GM10847 (cell line): ENCODE measurements around the gene ARFIP1.

Experiments used
- POLR2A ChIP-seq: IDR thresholded peaks from 2 replicates; pipeline ENCODE4 v1.6.1; 2011; ENCODE audit not compliant: insufficient read length; ENCODE audit errors: extremely low read depth

ARFIP1 gene

DNA sequence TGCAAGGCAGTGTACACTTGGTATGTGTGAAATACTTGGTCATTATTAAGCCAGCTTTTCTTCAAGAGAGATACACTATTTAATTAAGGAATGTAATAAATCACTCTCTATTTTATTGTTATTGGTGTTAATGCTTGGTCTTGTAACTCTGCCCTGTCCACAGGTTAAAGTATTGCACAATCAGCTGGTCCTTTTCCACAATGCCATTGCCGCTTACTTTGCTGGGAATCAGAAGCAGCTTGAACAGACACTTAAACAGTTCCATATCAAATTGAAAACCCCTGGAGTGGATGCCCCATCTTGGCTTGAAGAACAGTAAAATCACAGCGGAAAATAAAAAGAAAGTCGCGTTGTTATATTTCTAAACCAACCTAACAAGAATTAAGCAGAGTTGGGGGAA lies 130.1 kb downstream of the ARFIP1 start:
- no peak for TF ChIP-seq POLR2A

DNA sequence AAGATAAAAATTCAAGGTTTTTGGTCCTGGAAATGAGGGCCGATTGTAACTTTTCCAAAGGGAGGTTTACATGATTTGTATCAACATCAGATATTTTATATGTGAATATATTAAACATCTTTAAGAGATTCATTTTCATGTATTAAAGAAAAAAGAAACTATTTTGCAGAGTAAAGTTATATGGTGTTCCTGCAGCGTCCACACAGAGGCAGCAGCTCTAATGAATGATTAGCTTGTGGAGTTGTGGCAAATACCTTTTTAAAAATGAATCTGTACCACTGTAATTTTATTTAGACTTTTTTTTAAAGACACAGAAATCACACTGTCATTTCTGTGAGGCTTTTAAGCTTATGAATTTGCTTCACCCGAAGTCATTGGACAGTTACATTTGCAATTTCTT lies 130.8 kb downstream of the ARFIP1 start:
- TF ChIP-seq POLR2A = no peak

DNA sequence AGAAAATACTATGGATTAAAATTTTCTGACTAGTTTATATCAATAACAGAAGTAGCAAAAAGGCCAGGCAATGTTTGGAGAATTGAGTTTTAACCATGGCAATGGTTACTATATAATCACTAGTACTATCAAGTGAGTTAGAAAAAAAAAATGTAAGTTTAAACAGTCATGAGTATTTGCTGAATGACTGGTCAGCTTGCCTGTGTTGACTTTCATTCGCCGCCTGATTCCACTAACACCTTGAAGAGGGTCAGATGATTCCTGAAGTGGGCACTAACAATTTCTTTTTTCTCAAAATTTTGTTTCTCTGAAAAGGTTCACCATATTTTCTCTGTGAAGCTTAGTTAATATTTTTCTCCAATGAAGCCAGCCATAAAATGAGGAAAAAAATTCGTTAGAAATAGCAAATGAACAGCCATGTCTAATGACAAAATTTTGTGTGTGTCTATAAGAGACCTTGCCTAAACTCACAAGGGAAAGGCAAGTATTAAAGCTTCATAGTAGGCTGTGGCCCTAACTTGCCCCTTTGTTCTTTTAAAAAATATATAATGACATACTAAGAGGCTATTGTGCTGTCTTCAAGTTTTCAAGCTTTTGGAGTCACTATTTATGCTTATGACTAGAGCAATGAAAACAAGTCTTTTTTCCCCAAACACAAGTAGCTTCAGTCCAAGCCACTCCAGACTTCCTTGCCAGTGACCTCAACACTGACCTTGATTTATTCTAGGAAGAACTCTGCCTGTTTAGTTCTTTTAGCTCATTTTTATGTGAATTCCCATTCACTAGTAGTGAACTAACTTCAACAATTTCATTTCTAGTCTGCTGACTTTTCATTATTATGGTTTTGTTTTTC lies 138.0 kb downstream of the ARFIP1 start:
- no peak for TF ChIP-seq POLR2A

DNA sequence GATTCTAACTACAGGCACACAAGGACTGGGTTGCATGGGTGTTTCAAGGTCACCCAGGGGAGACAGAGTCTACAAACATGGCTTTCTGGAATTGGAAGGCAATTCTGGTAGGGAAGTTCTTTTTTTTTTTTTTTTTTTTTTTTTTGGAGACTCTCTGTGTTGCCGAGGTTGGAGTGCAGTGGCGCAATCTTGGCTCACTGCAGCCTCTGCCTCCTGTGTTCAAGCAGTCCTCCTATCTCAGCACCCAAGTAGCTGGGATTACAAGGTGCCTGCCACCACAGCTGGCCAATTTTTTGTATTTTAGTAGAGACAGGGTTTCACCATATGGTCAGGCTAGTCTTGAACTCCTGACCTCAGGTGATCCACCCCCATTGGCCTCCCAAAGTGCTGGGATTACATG lies 140.1 kb downstream of the ARFIP1 start:
- TF ChIP-seq POLR2A = no peak

DNA sequence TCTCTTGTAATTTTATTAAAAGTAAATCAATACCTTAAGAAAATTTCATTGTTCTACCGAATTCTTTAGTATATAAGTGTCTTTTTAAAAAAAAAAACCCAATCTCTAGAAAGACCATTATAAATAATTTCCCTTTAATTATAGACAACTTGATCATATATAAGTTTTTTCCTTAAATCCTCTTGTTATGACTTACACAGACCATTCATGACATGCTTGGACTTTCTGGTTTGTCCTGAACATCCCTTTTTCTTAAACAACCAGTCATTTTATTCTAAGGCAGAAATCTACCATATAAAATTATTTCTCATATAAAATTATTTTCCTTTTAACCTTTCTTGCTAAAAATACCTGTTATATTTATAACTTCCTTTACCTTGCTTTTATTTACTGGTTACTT lies 141.0 kb downstream of the ARFIP1 start:
- no peak for TF ChIP-seq POLR2A

DNA sequence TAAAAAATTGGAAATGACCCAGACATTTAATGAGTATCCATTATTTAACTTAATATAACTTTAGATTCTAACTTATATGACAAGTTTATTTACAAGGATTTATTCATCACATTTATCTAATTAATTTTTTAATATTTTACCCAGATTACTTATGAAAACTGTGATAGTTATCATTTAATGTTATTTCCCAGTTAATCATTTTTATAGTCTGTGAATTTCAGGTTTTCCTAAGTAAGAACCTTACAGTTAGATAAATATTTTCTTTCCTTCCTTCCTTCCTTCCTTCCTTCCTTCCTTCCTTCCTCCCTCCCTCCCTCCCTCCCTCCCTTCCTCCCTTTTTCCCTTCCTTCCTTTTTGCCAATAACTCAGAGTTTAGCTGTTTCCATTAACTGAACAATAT lies 141.5 kb downstream of the ARFIP1 start:
- TF ChIP-seq POLR2A = no peak

DNA sequence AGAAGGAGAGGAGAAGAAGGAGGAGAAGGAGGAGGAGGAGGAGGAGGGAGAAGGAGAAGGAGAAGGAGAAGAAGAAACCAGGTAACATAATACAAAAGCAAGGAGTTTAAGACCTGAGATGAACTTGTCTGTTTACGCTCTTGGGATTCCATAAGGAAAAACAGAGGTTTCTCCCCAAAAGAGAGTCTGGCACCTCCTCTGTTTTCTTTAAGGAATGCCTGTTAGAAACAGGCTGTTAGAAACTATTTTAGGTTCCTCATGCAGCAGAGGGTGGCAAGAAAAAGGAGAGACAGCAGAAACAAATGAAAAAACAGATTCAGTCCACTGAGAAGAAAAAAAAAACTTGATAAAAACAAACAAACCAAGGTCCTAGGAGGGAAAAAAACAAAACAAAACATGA lies 146.1 kb downstream of the ARFIP1 start:
- no peak for TF ChIP-seq POLR2A

DNA sequence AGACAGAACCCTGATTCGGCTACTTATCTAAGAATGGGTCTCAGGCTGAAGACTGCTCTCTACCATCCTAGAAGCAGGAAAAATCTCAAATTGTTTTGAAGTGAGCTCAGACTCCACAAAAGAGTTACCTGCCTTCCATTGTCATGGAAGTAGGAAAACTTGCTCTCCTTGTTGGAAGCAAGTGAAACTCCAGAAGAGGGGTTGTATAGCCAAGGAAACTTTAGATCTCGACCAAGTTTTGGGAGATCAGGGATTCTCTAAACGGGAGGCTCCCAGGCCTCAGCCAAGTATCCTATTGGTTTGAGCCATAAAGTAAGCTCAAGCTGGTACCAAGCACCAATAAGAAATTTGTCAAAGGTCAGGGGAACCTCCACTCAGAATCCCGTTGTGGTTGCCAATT lies 147.2 kb downstream of the ARFIP1 start:
- TF ChIP-seq POLR2A = no peak

DNA sequence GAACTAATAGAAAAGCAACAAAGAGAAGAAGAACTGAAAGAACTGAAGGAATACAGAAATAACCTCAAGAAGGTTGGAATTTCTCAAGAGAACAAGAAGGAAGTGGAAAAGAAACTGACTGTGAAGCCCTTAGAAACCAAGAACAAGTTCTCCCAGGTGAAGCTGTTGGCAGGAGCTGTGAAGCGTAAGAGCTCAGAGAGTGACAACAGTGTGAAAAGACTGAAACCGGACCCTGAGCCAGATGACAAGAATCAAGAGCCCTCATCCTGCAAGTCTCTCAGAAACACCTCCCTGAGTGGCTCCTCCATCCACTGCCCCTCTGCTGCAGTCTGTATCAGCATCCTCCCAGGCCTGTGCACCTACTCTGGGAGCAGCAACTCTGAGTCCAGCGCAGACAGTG lies 148.0 kb downstream of the ARFIP1 start:
- no peak for TF ChIP-seq POLR2A

DNA sequence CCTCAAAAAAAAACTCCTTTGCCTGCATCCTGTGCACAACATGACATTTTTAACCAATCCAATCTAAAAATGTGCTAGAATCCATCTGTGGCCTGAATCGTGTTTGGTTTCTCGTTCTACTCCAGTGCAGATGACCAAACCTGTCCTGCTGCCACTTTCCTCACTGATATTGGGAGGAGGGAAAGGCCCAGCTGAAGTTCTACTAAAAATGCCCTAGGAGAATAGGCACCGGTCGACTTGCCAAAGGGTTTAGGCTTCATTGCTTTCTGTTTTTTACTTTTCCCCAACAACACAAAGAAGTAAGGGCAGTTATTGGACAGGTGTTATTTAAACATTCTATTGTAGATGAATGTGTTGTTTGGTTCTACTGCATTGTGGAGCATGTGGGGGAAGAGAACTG lies 148.5 kb downstream of the ARFIP1 start:
- no peak for TF ChIP-seq POLR2A

DNA sequence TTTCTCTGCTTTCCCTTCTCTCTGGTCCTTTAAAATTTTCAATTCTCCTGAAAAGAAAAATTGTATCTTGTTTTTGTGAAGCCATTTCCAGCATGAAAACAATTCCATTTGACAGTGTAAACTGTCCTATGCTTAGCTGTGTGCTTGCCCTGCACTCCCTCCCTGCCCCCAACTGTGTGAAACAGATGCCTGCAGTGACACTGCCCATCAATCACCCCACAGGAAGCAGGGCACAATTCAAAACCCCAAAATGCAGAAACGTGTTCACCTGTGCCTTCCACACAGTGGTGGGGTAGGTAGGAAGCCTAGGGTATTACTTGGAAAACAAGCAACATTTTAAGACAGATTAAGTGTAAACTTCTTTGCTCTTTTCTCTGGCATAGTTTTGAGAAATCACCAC lies 150.1 kb downstream of the ARFIP1 start:
- no peak for TF ChIP-seq POLR2A

DNA sequence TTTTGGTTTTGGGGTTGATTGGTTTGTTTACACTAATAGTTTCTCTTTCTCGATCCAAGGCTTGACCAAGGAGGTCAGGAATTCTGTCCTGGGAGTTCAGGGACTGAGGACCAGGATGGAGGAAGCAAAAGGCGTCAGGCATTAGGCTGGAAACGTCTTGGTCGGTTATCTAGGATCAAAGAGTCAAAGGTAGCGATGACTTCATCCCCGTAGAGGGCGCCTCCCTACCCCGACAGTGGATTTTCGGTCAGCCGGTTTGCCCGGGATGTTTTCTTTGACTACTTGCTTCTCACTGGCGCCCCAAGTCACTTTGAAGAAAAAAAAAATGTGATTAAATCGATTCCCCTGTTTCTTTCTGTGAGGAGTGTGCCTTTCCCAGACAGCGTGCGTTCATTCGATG lies 155.4 kb downstream of the ARFIP1 start:
- TF ChIP-seq POLR2A = no peak

DNA sequence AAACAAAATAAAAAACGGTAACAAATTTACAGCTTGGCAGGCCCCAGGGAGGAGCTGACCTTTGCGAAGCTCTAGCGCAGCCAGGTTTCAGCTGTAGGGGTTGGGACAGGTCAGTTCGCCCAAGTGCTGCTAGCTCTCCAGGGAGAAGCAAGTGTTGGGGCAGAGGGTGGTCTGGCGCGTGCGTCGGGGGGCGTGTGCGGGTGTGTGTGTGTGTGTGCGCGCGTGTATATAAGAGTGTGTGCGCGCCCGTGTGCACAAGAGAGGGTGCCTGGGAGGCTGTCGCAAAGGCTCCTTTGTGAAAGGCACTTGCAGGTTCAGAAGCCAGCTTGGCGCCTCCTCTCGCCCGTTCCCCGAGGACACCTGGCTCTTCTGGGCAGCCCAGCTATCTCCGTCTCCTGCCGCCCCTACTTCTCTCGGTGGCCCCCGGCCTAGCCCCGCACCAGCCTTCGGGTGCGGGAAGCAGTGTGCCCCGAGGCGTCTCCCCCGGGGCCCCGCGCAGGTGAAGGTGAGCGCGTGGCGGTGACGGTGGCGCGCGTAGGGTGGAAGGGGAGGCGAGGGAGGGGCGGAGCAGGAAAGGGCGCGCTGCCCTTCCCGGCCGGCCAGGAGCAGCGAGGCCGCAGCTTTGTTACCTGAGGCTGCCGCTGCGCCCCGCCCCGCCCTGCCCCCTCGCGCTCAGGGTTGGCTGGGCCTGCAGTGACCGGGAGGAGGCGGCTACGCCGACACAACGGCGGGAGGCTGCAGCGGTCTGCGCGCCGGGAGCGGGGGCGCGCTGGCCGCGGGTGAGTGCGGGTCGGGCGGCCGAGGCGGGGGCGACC lies 156.1 kb downstream of the ARFIP1 start, which contains the start of gene FHDC1:
TSS of gene FHDC1 (plus strand) at position 693 of the 815 bp plus-strand sequence. CDS start 6,735 bp downstream, outside the sequence.
- no peak for TF ChIP-seq POLR2A

DNA sequence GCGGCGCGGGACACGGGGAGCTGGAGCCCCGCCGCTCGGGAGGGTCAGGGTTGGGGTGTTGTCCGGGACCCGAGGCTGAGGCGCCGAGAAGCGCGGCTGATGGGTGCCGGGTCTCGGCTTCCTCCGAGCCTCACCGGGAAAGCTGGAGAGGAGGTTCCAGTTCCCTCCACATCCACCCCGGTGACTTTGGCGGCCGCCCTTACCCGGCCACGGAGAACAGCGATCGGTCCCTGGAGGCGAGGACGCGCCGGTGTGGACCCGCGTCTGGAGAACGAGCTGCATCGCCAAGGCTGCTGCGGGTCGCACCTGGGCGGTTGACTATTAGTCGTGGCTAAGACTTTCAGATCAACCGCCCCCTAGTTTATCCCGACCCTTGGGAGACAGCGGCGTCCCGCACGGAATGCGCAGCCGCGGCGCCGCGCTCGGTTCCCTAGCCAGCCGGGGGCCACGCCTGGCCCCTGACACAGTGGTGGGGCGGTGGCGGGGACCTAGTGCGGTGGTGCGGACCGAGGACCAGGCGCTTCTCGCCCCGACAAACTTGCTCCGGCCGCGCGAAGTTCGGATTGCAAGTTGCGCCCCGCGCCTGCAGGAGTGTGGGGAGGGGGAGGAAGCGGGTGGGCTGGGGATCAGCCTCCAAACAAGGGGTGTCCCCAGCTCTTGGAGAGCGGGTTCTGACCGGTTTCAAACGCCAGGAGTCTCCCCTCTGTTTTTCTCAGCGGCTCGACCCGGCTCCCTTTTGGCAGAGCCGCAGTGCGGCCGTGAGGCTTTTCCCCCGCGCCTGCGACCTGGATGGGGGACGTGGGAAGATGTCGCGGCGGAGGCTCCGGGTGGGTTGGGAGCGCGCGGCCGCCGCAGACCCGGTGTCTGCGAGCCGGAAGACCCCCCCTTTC lies 156.9 kb downstream of the ARFIP1 start:
- no peak for TF ChIP-seq POLR2A
